HFF-Myc (cell line): ENCODE measurements around the gene ULK4.

Experiments
- DNase-seq: peaks from one replicate; pipeline ENCODE4 v3.0.0-alpha.2; 2011; ENCODE audit warnings: low read depth; ENCODE audit errors: extremely low read depth
- H3K4me3 ChIP-seq: replicated peaks from 2 replicates; pipeline ENCODE4 v1.5.1; 2011; ENCODE audit warnings: low read depth, mild to moderate bottlenecking, control low read depth, low read length
- TF ChIP-seq, protein P1 (sequence below): IDR thresholded peaks from 2 replicates; pipeline ENCODE4 v1.5.1; 2012; ENCODE audit warnings: mild to moderate bottlenecking, low read depth, low read length, control low read depth; ENCODE audit errors: missing control alignments

ULK4 gene

DNA sequence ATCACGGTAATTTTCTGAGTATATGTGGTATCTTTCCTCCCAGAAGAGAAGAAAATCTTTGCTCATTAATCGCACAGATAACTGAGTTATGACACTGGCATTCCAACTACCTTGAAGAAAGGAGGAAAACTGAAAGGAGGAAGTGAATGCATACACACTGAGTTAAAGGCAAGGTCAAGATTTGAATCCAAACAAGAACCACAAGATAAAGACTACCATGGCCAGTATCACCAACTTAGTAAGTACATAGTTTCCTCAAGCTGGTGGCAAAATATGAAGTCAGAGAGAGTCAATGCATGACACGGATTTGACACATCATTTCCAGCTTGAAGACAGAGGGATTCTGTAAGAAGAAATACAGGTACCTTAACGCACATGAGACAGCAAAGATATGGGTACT lies 287.5 kb downstream of the ULK4 start:
- TF ChIP-seq, protein P1, sequence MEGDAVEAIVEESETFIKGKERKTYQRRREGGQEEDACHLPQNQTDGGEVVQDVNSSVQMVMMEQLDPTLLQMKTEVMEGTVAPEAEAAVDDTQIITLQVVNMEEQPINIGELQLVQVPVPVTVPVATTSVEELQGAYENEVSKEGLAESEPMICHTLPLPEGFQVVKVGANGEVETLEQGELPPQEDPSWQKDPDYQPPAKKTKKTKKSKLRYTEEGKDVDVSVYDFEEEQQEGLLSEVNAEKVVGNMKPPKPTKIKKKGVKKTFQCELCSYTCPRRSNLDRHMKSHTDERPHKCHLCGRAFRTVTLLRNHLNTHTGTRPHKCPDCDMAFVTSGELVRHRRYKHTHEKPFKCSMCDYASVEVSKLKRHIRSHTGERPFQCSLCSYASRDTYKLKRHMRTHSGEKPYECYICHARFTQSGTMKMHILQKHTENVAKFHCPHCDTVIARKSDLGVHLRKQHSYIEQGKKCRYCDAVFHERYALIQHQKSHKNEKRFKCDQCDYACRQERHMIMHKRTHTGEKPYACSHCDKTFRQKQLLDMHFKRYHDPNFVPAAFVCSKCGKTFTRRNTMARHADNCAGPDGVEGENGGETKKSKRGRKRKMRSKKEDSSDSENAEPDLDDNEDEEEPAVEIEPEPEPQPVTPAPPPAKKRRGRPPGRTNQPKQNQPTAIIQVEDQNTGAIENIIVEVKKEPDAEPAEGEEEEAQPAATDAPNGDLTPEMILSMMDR: no peak
- no peak for DNase-seq
- no peak overlapping the region for H3K4me3 ChIP-seq

DNA sequence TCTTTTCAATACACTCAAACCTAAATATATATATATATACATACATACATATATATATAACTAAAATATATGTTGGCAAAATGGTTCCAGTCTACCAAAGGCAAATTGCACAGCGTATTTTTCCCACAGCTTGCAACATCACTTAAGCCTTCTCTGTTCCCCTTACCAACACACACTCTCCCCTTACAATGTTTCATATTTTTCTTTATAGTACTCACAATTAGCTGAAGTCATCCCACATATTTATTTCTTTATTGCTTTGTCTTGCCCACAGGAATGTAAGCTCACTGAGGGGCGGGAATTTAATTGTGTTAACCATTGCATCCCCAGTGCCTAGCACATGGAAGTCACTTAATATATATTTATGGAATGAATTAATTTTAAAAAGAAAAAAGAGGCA lies 288.3 kb downstream of the ULK4 start:
- no peak for DNase-seq
- TF ChIP-seq, protein P1: no peak
- no peak overlapping the region for H3K4me3 ChIP-seq

DNA sequence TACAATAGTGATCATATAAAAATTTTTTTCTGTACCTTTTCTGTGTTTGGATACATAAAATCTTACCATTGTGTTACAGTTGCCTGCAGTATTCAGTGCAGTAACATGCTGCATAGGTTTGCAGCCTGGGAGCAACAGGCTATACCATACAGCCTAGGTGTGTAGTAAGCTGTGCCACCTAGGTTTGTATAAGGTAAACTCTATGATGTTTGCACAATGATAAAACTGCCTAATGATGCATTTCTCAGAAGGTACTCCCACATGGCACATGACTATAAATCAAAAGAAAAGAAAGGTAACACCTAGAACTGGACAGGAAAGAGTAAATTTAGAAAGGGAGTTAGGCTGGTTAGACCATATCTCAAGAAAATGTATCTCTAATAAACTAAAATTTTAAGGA lies 293.5 kb downstream of the ULK4 start:
- H3K4me3 ChIP-seq: no peak overlapping the region
- TF ChIP-seq, protein P1: no peak
- no peak for DNase-seq

DNA sequence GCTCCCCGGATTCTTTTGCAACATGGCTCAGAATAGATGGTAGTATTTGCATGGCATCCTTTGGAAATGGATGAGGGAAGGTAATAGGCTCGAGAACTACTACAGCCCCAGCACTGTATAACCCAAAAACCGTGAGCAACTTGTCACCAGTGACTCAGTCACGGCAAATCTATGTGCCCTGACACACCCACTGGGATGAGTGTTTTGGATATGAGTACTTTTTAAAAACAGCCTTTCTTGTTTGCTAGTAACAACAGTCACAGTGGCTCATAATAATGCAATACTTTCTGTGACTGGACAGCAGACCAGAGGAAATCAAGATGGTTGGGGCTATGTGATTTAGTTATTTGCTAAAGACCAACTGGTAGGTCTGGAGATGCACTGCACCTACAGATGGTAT lies 299.6 kb downstream of the ULK4 start:
- TF ChIP-seq, protein P1: no peak
- DNase-seq: no peak
- no peak overlapping the region for H3K4me3 ChIP-seq

DNA sequence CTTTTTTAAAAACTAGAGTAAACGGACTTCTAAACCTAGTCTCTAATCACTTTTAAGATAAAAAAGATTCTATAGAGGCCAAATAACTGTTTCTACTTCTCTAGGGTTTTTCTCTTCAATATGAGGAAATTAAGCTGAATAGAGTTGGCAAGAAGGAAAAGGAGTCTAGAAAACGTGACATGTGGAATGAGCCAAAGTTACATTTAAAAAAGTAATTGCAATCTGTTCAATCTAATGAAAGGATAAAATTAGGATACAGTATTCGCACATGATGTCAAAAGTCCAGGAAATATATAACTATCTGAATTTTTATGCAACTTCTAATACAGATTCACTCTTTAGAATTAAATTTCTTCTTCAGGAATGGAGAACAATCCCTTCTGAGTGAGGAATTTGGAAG lies 300.1 kb downstream of the ULK4 start:
- no peak for DNase-seq
- H3K4me3 ChIP-seq: no peak overlapping the region
- TF ChIP-seq, protein P1: no peak

DNA sequence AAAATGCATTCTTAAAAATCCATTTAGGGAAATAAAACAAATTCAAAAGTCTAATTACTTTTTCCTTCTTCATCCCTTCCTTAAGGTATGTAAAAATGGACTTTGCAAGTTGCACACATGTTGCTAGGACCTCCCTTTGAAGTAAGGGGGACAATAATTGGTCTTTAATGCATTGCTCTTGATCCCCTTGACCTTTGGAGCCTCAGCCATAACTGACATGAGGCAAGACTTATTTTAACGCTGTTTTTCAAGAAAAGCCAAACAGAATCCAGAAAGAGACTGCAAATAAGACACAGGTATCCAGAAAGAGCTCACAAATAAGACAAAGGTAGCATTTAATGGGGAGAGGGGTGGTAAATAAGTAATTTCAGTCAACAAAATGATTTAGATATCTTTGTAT lies 301.4 kb downstream of the ULK4 start:
- no peak overlapping the region for H3K4me3 ChIP-seq
- DNase-seq: no peak
- TF ChIP-seq, protein P1: no peak

DNA sequence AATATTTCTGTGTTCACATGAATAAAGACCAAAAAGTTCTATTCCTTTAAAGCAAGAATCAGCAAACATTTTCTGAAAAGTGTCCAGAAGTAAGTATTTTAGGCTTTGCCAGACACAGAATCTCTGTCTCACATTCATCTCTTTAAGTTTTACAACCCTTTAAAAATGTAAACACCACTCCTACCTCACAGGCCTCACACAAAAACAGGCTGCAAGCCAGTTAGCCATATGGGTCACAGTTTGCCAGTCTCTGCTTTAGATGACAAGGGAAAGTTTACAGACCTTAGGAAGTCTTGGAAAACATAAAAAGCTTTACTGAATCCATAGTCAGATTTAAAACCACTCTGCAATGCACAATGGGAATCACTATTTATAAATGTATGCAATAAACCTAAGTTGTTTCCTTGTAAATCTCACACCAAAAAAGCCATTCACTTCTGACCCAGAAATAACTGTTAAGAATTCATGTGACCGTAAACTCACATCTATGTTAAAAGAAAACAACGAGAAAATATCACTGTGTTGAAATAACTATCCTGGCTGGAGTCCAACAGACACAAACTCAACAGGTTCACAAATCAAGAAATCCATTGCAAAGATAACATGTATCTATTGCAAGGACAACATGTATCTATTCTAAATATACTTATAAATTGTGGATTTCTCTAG lies 308.2 kb downstream of the ULK4 start:
- no peak for DNase-seq
- no peak overlapping the region for H3K4me3 ChIP-seq
- TF ChIP-seq, protein P1: no peak
